ENCODE results near the gene ACER3.
A peak's percentile ranks its signal among the peaks of the same experiment; 100 is the strongest.
"Not testable (repeated sequence)": the region's sequence is repeated elsewhere in the genome, so short reads cannot be mapped to it uniquely, and the experiment has no call there.

ACER3 gene

DNA sequence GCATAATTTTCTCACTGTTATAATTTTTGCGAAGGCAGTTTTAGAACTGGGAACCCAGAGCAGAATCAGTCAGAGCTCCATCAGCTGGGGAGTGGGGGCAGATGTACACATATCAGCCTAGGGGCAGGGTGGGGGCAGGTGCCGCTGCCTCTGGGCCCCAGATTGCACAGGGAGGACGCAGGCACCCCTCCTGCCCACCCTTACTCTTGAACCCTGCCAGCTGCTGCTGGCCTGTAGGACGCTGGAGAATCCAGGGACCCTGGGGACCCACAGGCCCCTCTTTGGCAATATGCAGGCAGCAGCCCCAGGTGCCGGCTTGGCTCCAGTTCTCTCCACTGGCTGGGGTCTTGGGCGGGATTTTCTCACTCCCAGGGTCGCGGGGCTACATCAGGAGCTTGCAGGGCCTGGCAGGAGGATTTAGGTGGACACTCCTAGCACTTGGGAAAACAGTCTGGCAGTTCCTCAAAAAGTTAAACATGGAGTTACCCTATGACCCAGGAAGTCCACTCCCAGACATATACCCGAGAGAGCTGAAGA, 197.3 kb downstream of the ACER3 start:
- no peak for DNase-seq

- DNase-seq = no peak
These were observed 198.2 kb downstream of the ACER3 start for GRCh38 chr11:77058900-77059299.

GRCh38 chr11:77059806-77060205, 199.1 kb downstream of the ACER3 start:
- no peak for DNase-seq

- DNase-seq = no peak
These were observed 199.5 kb downstream of the ACER3 start for GRCh38 chr11:77060234-77060633.

- not testable (repeated sequence) for DNase-seq
These were observed 200.5 kb downstream of the ACER3 start for GRCh38 chr11:77061258-77061657.

GRCh38 chr11:77062924-77063323, 202.2 kb downstream of the ACER3 start:
- no peak for DNase-seq

- no peak for DNase-seq
These were observed 202.7 kb downstream of the ACER3 start for GRCh38 chr11:77063407-77063806.

- DNase-seq = no peak
These were observed 203.1 kb downstream of the ACER3 start for GRCh38 chr11:77063861-77064260.

GRCh38 chr11:77064648-77065217, 204.0 kb downstream of the ACER3 start:
- no peak for DNase-seq

GRCh38 chr11:77065878-77066228, 205.1 kb downstream of the ACER3 start:
- peak in 6 of 51 donors; percentile 34 to 57 (median 54) for DNase-seq

DNA sequence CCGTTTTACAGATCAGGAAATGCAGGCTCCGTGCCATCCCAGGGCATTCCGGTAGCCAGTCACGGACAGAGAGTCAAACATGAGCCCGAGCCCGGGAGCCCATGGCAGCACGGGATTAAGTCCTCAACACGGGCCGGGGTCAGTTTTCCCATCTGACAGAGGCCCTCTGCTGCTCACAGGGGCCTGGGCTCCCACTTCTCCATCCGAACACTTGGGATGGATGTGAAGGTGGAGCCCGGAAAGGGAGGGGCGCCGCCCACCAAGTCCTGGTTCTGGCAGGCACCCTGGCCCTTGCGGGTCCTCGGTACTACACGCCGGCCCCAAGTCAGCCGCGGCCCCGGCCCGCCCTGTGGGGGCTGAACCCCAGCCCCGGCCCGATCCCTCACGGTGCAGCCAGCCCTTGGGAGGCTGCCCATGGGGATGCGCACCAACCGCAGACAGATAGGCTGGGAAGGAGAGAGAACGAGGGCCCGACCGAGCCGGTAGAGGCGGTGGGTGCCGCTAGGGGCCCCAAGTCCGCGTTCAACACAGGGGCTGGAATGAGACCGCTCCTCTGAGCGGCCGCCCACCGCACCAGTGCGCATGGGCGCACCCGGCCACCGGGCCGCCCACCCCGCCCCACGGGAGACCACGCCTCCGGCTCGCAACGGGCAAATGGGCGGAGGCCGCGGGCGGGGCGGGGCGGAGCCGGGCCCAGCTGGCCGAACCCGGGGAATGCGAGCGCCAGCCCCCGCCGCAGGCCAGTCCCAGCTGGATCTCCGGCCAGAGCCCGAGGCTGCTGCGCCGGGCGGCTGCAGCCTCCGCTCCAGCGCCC, 205.7 kb downstream of the ACER3 start, which contains the start of gene CAPN5:
CAPN5 (plus strand) TSS at position 743 of the 814 bp plus-strand sequence. CDS start 17,916 bp downstream, outside the sequence.
- peak; percentile 43 to 97 (median 87) for DNase-seq

DNA sequence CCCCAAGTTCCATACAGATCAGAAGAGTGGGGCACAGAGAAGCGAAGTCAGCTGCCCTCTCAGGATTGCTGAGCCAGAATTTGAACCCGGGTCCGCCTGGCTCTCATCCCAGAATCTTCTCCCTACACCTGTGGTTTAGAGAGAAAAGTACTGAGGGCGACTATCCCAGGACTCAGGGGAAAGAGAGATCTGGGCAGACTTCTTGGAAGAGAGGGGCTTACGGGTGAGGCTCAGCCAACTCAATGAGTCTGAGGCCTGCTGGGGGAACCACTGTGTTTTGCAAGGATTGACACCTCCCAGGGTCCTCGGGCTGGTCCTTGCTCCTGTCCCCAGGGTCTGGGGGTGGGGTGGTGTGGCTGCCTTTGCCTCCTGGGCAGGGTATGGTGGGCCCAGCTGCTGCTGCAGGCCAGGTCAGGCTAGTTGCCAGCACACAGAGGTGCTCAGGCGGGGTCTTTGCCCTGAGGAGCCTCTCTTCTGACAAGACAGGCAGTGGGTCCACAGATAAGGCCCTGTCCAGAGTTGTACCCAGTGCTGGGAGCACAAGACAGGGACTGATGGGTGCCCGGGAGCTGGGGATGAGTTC, 207.2 kb downstream of the ACER3 start:
- DNase-seq = no peak

- DNase-seq = no peak
These were observed 208.0 kb downstream of the ACER3 start for GRCh38 chr11:77068457-77069335.

GRCh38 chr11:77069336-77069968, 208.7 kb downstream of the ACER3 start:
- DNase-seq = no peak

DNA sequence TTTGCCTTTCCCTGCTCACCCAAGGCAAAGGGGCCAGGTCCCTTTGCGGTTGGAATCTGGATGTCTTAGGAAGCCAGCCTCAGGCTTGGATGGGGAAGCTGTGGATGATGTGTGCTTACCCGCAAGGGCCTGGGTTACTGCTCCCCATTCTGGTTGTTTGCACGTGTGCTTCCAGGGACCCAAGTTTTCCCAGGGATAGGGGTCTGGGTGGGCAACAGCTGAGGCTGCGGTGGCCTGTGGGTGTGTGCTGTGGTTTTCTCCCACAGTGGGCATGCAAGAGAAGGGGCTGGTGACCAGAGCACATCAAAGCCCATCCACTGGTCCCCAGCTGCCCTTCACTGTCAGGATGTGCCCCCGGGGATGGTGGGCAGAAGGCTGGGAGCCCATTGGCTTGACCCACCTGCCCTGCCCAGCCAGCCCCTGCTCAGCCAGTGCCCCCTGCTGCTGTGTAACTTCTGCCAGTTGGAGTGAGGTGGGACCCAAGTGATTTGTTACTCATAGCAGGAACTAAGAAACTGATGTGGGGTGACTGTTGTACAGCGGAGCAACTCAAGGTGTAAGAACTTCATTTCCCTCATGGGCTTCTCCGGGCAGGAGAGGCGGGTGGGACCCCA, 209.4 kb downstream of the ACER3 start:
- DNase-seq = no peak

DNA sequence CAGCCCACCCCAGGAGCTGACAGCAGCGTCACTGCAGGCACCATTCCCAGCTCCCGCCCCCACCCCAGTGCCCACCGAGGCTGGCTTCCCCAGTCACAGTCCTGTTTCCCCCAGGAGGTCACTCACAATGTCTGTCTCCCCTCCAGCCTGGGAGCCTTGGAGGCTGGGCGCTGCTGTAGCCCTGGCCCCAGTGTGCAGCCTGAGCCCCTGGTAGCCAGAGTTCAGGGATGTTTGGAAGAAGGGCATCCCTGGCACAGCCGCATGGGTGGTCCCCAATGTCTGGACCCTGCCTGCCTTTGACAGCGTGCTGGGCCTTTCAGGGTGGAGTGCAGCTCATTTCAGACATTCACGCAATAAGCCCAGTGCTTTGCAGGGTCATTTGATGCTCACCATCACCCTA, 210.4 kb downstream of the ACER3 start:
- DNase-seq = no peak

GRCh38 chr11:77071671-77072605, 211.2 kb downstream of the ACER3 start:
- DNase-seq = no peak

GRCh38 chr11:77072851-77073327, 212.2 kb downstream of the ACER3 start:
- DNase-seq = no peak
